ENCODE data around the gene ATP6V0A4.

ATP6V0A4 gene

DNA sequence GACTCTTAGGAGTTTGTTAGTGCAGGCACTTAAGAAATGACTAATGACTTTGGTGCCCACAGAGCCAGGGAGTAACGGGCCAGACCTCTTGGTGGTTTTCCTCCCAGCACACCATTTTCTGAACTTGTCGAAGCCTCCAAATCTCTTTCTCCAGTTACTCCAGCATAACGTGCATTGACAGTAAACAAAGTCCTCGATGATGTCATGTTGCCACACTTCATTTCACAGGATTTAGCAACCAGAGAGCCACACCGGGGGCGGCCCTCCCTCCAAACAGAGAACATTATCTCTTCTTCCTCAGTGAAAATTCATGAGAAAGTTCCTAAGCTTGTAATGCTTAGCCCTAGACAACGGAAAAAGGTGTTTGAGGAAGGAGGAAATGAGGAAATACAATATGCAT, 92.8 kb downstream of the ATP6V0A4 start:
- DNase-seq: no peak
- TF ChIP-seq, protein P1, sequence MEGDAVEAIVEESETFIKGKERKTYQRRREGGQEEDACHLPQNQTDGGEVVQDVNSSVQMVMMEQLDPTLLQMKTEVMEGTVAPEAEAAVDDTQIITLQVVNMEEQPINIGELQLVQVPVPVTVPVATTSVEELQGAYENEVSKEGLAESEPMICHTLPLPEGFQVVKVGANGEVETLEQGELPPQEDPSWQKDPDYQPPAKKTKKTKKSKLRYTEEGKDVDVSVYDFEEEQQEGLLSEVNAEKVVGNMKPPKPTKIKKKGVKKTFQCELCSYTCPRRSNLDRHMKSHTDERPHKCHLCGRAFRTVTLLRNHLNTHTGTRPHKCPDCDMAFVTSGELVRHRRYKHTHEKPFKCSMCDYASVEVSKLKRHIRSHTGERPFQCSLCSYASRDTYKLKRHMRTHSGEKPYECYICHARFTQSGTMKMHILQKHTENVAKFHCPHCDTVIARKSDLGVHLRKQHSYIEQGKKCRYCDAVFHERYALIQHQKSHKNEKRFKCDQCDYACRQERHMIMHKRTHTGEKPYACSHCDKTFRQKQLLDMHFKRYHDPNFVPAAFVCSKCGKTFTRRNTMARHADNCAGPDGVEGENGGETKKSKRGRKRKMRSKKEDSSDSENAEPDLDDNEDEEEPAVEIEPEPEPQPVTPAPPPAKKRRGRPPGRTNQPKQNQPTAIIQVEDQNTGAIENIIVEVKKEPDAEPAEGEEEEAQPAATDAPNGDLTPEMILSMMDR (IDR thresholded peaks at IDR 0.05; ENCODE audit: low read depth, low read length): no peak
- H3K27me3 ChIP-seq (ENCODE audit: insufficient read depth, low read depth, severe bottlenecking): no peaks in the 10 kb centered on the region
- H3K36me3 ChIP-seq: no peaks in the 10 kb centered on the region
- no peak overlapping the region for H3K4me3 ChIP-seq (ENCODE audit: low read depth, low read length)
- no peaks in the 10 kb centered on the region for H3K9me3 ChIP-seq (ENCODE audit: severe bottlenecking)
- no peak overlapping the region for H3K27ac ChIP-seq

- no peaks in the 10 kb centered on the region for H3K9me3 ChIP-seq (ENCODE audit: severe bottlenecking)
- H3K27ac ChIP-seq: no peak overlapping the region
- TF ChIP-seq, protein P1 (IDR thresholded peaks at IDR 0.05; ENCODE audit: low read depth, low read length): no peak
- H3K4me3 ChIP-seq (ENCODE audit: low read depth, low read length): no peak overlapping the region
- no peak for DNase-seq
- no peaks in the 10 kb centered on the region for H3K27me3 ChIP-seq (ENCODE audit: insufficient read depth, low read depth, severe bottlenecking)
- no peaks in the 10 kb centered on the region for H3K36me3 ChIP-seq
Measured at GRCh38 chr7:138701537-138701923, 96.5 kb downstream of the ATP6V0A4 start.

DNA sequence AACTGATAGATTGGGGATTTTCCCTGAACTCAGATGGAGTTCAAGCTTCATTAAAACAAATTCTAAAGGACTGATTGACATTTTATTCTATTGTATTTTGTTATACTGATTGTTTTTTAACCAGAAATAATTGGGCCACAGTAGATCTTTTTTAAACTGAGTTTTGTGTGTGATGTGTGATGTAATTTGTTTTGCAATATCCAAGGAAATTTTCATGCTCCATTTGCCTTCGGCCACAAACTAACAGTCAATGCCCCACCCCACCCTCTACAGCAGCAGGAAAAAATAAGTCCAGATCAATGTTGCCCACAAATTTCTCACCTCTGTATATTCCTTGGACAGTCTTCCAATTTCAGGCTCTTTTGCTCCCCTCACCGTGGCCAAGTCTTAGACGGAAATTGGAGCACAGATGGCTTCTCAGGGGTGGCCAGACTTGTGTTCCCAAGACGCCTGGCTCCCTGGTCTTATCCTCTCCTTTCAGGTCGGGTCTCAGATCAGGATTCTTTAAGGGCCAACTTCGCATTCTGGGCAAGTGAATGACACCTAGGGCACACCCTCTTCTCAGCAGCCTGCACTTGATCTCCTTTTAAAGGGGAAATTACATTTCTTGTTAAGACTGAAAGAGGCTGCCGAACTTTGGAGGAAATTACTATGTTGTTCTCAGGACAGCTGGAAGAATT, 97.0 kb downstream of the ATP6V0A4 start, which contains the start of gene SVOPL:
Gene SVOPL, minus strand, starts transcription at position 506 of the 680 bp plus-strand sequence. CDS start 22,317 bp downstream, outside the sequence.
- Histone ChIP-seq H3K9me3 (ENCODE audit: severe bottlenecking) (no peaks in the 10 kb centered on the region), H3K36me3 (no peaks in the 10 kb centered on the region), H3K27me3 (ENCODE audit: insufficient read depth, low read depth, severe bottlenecking) (no peaks in the 10 kb centered on the region), H3K27ac (no peak within 1 kb of the TSS), H3K4me3 (ENCODE audit: low read depth, low read length) (no peak within 1 kb of the TSS)
- peak; percentile 27 for DNase-seq
- TF ChIP-seq, protein P1 (IDR thresholded peaks at IDR 0.05; ENCODE audit: low read depth, low read length): no peak

- H3K4me3 ChIP-seq (ENCODE audit: low read depth, low read length): no peak overlapping the region
- H3K27ac ChIP-seq: no peak overlapping the region
- H3K9me3 ChIP-seq (ENCODE audit: severe bottlenecking): no peaks in the 10 kb centered on the region
- no peaks in the 10 kb centered on the region for H3K27me3 ChIP-seq (ENCODE audit: insufficient read depth, low read depth, severe bottlenecking)
- TF ChIP-seq, protein P1 (IDR thresholded peaks at IDR 0.05; ENCODE audit: low read depth, low read length): no peak
- no peak for DNase-seq
- H3K36me3 ChIP-seq: no peaks in the 10 kb centered on the region
Measured at GRCh38 chr7:138699661-138700060, 98.3 kb downstream of the ATP6V0A4 start.

DNA sequence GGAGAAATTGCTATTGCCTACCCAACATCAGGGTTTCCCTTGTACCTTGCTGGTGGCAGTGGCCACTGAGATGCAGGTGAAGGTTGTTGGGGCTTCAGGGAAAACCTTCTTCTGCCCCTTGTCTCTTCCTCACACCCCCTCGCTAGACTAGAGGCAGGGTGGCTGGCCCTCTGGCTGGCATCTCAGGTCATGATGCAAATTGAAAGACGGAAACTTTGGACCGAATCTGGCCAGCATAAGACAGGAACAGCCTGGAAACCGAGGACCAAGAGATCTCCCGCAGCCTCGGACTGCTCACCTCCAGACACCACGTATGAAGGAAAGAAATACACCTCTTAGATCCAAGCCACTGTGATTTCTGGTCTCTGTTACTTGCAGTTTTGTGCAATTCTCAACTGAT, 99.7 kb downstream of the ATP6V0A4 start:
- Histone ChIP-seq H3K36me3 (no peaks in the 10 kb centered on the region), H3K9me3 (ENCODE audit: severe bottlenecking) (no peaks in the 10 kb centered on the region), H3K27ac (no peak overlapping the region), H3K27me3 (ENCODE audit: insufficient read depth, low read depth, severe bottlenecking) (no peaks in the 10 kb centered on the region), H3K4me3 (ENCODE audit: low read depth, low read length) (no peak overlapping the region)
- no peak for DNase-seq
- TF ChIP-seq, protein P1 (IDR thresholded peaks at IDR 0.05; ENCODE audit: low read depth, low read length): no peak

Data from WERI-Rb-1 (cell line).